Right atrium auricular region (tissue), 2 donors: ENCODE measurements around the gene EFNB3. TPM values are rescaled to one million over a fixed set of nuclear protein-coding genes. Genes with fewer than 3 reads are reported as not detected.

ENCODE experiments used
- DNase-seq: peaks from one replicate; pipeline ENCODE4 v3.0.0-alpha.2; 2019; ENCODE audit warnings: low spot score
- H3K27ac ChIP-seq, 2 donors: fragments of 200-600 bp; sonication (generic); 1 replicate in 1 of 2; 2 replicates in 1 of 2; pipeline ENCODE4 v1.5.1; 2016 to 2019
- H3K27me3 ChIP-seq, 2 donors: fragments of 200-600 bp; sonication (generic); one replicate each; pipeline versions ENCODE4 v1.5.1 to v1.6.0; 2017 to 2019
- H3K36me3 ChIP-seq: fragments of 200-600 bp; sonication (generic); one replicate; pipeline ENCODE4 v1.5.1; 2016
- H3K4me1 ChIP-seq, 2 donors: fragments of 200-600 bp; sonication (generic); one replicate each; pipeline versions ENCODE4 v1.5.1 to v1.6.0; 2017 to 2019
- H3K4me3 ChIP-seq, 2 donors: fragments of 200-600 bp; sonication (generic); 1 replicate in 1 of 2; 2 replicates in 1 of 2; pipeline ENCODE4 v1.5.1; 2017 to 2019; ENCODE audit warnings: mild to moderate bottlenecking in 1 of 2, moderate library complexity in 1 of 2
- H3K9me3 ChIP-seq, 2 donors: fragments of 200-600 bp; sonication (generic); one replicate each; pipeline ENCODE4 v1.5.1; 2019
- CTCF ChIP-seq, 2 donors: fragments of 200-600 bp; sonication (generic); IDR thresholded peaks; one replicate each; pipeline ENCODE4 v1.5.1; 2019; ENCODE audit warnings: antibody characterized with exemption in 2 of 2
- total RNA-seq, 2 donors: library from RNA; depleted of rRNA; stranded (reverse); fragments of >200 nt; gene quantifications; one replicate each; pipeline ENCODE4 v1.1.0, GENCODE V29; 2016

EFNB3 gene
- total RNA-seq = 1 to 10 TPM; 2.1 to 5.9 TPM

- Histone ChIP-seq H3K9me3 (no peaks in the 10 kb centered on the region), H3K4me3 (peak within 1 kb of the TSS; percentile 34 to 52), H3K27me3 (peaks cover 0 to 14% of the 10 kb centered on the region in 2 donors), H3K27ac (peak within 1 kb of the TSS in 1 of 2 donors; percentile 21), H3K4me1 (peaks cover 0 to 20% of the 10 kb centered on the region in 2 donors), H3K36me3 (peaks cover 14% of the 10 kb centered on the region)
- no peak for TF ChIP-seq CTCF (IDR thresholded peaks at IDR 0.05)
- DNase-seq = no peak
Observed at GRCh38 chr17:7704601-7705268, at the start of gene EFNB3. Gene EFNB3, plus strand, starts transcription at chr17:7705202. Its CDS starts 397 bp downstream, at chr17:7705599.

- H3K36me3 ChIP-seq = no peaks in the 10 kb centered on the region
- H3K4me1 ChIP-seq = peaks cover 0 to 21% of the 10 kb centered on the region in 2 donors
- no peak for DNase-seq
- H3K27me3 ChIP-seq = no peaks in the 10 kb centered on the region
- no peak for TF ChIP-seq CTCF (IDR thresholded peaks at IDR 0.05)
- H3K4me3 ChIP-seq = no peak overlapping the region
- H3K27ac ChIP-seq = no peak overlapping the region
- H3K9me3 ChIP-seq = no peaks in the 10 kb centered on the region
Observed at GRCh38 chr17:7655541-7655840, 49.5 kb upstream of the EFNB3 start.

- Histone ChIP-seq H3K4me3 (no peak overlapping the region), H3K9me3 (no peaks in the 10 kb centered on the region), H3K4me1 (peaks cover 0 to 5% of the 10 kb centered on the region in 2 donors), H3K36me3 (no peaks in the 10 kb centered on the region), H3K27me3 (no peaks in the 10 kb centered on the region), H3K27ac (peak overlapping the region in 1 of 2 donors; percentile 29)
- no peak for TF ChIP-seq CTCF (IDR thresholded peaks at IDR 0.05)
- DNase-seq = no peak
Observed at GRCh38 chr17:7656958-7657609, 47.9 kb upstream of the EFNB3 start.

GRCh38 chr17:7667656-7668406, 37.2 kb upstream of the EFNB3 start:
- Histone ChIP-seq H3K4me1 (no peaks in the 10 kb centered on the region), H3K27me3 (no peaks in the 10 kb centered on the region), H3K27ac (no peak overlapping the region), H3K4me3 (no peak overlapping the region), H3K36me3 (peaks cover 34% of the 10 kb centered on the region), H3K9me3 (no peaks in the 10 kb centered on the region)
- DNase-seq = no peak
- no peak for TF ChIP-seq CTCF (IDR thresholded peaks at IDR 0.05)

GRCh38 chr17:7668482-7668881, 36.5 kb upstream of the EFNB3 start:
- TF ChIP-seq CTCF (IDR thresholded peaks at IDR 0.05) = no peak
- H3K4me3 ChIP-seq = no peak overlapping the region
- peaks cover 0 to 5% of the 10 kb centered on the region in 2 donors for H3K9me3 ChIP-seq
- H3K36me3 ChIP-seq = peaks cover 40% of the 10 kb centered on the region
- H3K27ac ChIP-seq = no peak overlapping the region
- H3K27me3 ChIP-seq = no peaks in the 10 kb centered on the region
- no peaks in the 10 kb centered on the region for H3K4me1 ChIP-seq
- no peak for DNase-seq
